ENCODE measurements around the gene ZNRF1.

DNA sequence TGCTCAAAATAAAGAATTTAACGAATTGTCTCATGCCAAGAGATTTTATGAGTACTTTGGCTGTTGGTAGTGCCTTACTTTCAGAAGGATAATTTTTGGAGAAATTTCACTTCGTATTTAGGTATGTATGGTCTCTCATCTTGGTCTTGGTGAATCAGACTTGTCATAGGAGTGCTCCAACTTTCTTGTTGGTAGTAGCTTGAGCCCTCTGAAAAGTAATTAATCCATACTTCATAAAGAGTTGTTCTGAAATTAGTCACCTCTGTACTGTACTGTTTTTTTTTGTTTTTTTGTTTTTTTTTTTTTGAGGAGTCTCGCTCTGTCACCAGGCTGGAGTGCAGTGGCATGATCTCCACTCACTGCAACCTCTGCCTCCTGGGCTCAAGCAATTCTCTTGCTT lies 11.6 kb downstream of the ZNRF1 start:
- TF ChIP-seq EZH2 (IDR thresholded peaks at IDR 0.05) (no peak), POLR2AphosphoS5 (IDR thresholded peaks at IDR 0.05; ENCODE audit: borderline replicate concordance, low read depth, low read length) (no peak)
